PC-3 (cell line): Measurements from ENCODE around the gene LIPC.

Experiments used
- EZH2 ChIP-seq: fragments of 300-600 bp; sonication (generic); IDR thresholded peaks from one replicate; pipeline ENCODE4 v1.6.1; 2017; ENCODE audit warnings: antibody characterized with exemption, mild to moderate bottlenecking, low read length; ENCODE audit not compliant: unreplicated experiment
- TF ChIP-seq, protein P1 (sequence below): fragments of 300-600 bp; sonication (generic); conservative IDR thresholded peaks from 2 replicates; pipeline ENCODE4 v1.5.1; 2017; ENCODE audit warnings: antibody characterized with exemption, low read depth, mild to moderate bottlenecking, low read length

DNA sequence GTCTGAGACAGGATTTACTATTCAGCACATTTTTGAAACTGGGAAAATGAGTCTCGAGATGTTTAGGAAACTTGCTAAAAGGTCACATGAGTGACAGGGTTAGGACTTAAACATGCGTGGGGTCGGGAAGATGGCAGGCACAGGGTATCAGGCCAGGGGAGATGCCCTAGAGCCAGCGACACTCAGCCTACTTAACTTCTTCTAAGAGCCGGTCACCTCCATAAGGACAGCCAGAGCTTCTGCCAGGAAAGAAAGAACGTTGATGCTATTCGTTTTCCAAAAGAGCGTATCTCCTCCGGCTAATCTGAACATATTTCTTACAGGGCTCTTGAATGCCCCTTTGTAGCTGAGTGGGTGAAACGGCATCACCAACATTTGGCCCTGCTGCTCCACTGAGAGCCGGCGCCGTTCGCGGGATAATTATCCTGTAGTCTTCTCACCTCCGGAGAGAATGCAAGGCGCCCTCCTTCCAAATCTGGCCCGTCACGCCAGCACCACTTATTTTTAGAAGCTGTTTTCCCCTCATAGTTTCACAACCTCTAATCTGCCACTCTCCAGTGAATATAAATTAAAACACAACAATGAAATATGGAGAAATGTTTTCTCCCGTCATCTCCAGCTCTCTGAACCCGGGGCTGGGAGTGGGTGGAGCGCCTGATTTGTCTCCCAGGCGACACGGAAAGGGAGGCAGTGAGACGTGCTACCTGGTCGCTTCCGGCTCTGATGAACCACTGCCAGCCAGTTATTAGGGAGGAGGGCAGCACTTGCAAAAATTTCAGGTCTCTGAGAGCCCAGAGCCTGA lies 58.5 kb downstream of the LIPC start:
- TF ChIP-seq, protein P1, sequence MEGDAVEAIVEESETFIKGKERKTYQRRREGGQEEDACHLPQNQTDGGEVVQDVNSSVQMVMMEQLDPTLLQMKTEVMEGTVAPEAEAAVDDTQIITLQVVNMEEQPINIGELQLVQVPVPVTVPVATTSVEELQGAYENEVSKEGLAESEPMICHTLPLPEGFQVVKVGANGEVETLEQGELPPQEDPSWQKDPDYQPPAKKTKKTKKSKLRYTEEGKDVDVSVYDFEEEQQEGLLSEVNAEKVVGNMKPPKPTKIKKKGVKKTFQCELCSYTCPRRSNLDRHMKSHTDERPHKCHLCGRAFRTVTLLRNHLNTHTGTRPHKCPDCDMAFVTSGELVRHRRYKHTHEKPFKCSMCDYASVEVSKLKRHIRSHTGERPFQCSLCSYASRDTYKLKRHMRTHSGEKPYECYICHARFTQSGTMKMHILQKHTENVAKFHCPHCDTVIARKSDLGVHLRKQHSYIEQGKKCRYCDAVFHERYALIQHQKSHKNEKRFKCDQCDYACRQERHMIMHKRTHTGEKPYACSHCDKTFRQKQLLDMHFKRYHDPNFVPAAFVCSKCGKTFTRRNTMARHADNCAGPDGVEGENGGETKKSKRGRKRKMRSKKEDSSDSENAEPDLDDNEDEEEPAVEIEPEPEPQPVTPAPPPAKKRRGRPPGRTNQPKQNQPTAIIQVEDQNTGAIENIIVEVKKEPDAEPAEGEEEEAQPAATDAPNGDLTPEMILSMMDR, result no peak
- TF ChIP-seq EZH2, result no peak
